ENCODE data around the gene MICAL3. TPM values are rescaled to one million over a fixed set of nuclear protein-coding genes. Genes with fewer than 3 reads are reported as not detected.
A peak's percentile ranks its signal among the peaks of the same experiment; 100 is the strongest.

Gene MICAL3
- total RNA-seq, 1 donor from 2014 or later = 36.9 TPM

GRCh38 chr22:17977371-17977770, 47.0 kb downstream of the MICAL3 start:
- intact Hi-C loops (cut with DNase I) = no loop called here
- peaks cover 0 to 3% of the 10 kb centered on the region in 2 donors for H3K36me3 ChIP-seq
- TF ChIP-seq CTCF (IDR thresholded peaks at IDR 0.05) = no peak
- DNase-seq (ENCODE audit: low spot score in 2 of 2) = no peak
- H3K27ac ChIP-seq = no peak overlapping the region
- H3K4me1 ChIP-seq = peaks cover 6 to 19% of the 10 kb centered on the region in 2 donors
- no peaks in the 10 kb centered on the region for H3K27me3 ChIP-seq
- no peaks in the 10 kb centered on the region for H3K9me3 ChIP-seq
- no peak overlapping the region for H3K4me3 ChIP-seq

GRCh38 chr22:17976121-17976520, 48.2 kb downstream of the MICAL3 start:
- peaks cover 0 to 3% of the 10 kb centered on the region in 2 donors for H3K36me3 ChIP-seq
- no peak for TF ChIP-seq CTCF (IDR thresholded peaks at IDR 0.05)
- H3K27me3 ChIP-seq = no peaks in the 10 kb centered on the region
- no peaks in the 10 kb centered on the region for H3K9me3 ChIP-seq
- DNase-seq (ENCODE audit: low spot score in 2 of 2) = no peak
- peak overlapping the region in 1 of 2 donors; percentile 1 for H3K27ac ChIP-seq
- intact Hi-C loops (cut with DNase I) = no loop called here
- no peak overlapping the region for H3K4me3 ChIP-seq
- H3K4me1 ChIP-seq = peaks cover 10 to 30% of the 10 kb centered on the region in 2 donors

GRCh38 chr22:17974703-17975372, 49.5 kb downstream of the MICAL3 start:
- no peak for DNase-seq (ENCODE audit: low spot score in 2 of 2)
- Histone ChIP-seq H3K4me3 (no peak overlapping the region), H3K4me1 (peaks cover 13 to 34% of the 10 kb centered on the region in 2 donors), H3K36me3 (peaks cover 0 to 3% of the 10 kb centered on the region in 2 donors), H3K9me3 (no peaks in the 10 kb centered on the region), H3K27me3 (no peaks in the 10 kb centered on the region), H3K27ac (no peak overlapping the region)
- intact Hi-C loops (cut with DNase I) = no loop called here
- no peak for TF ChIP-seq CTCF (IDR thresholded peaks at IDR 0.05)

GRCh38 chr22:17974087-17974486, 50.3 kb downstream of the MICAL3 start:
- peaks cover 13 to 37% of the 10 kb centered on the region in 2 donors for H3K4me1 ChIP-seq
- peaks cover 0 to 3% of the 10 kb centered on the region in 2 donors for H3K36me3 ChIP-seq
- no peaks in the 10 kb centered on the region for H3K9me3 ChIP-seq
- no peak overlapping the region for H3K4me3 ChIP-seq
- intact Hi-C loops (cut with DNase I) = no loop called here
- no peaks in the 10 kb centered on the region for H3K27me3 ChIP-seq
- DNase-seq (ENCODE audit: low spot score in 2 of 2) = no peak
- TF ChIP-seq CTCF (IDR thresholded peaks at IDR 0.05) = no peak
- H3K27ac ChIP-seq = peak overlapping the region in 1 of 2 donors; percentile 24

- Histone ChIP-seq H3K27ac (peak overlapping the region; percentile 58 to 76), H3K9me3 (no peaks in the 10 kb centered on the region), H3K36me3 (peaks cover 0 to 3% of the 10 kb centered on the region in 2 donors), H3K4me3 (no peak overlapping the region), H3K4me1 (peaks cover 13 to 37% of the 10 kb centered on the region in 2 donors), H3K27me3 (no peaks in the 10 kb centered on the region)
- DNase-seq (ENCODE audit: low spot score in 2 of 2) = no peak
- intact Hi-C loops (cut with DNase I) = no loop called here
- no peak for TF ChIP-seq CTCF (IDR thresholded peaks at IDR 0.05)
Observed at GRCh38 chr22:17973217-17973616, 51.1 kb downstream of the MICAL3 start.

Data from ascending aorta (tissue), 2 donors.